ENCODE measurements around the gene KLHL9.

KLHL9 gene

GRCh38 chr9:21305213-21305612 lies 30.0 kb downstream of the KLHL9 start, which contains the start of gene IFNA5:
TSS of gene IFNA5 (minus strand) at chr9:21305313. CDS start at chr9:21305256, 57 bp downstream.
- Histone ChIP-seq H2AK5ac (ENCODE audit: low read depth, low read length) (no peak within 1 kb of the TSS), H3K4me2 (ENCODE audit: insufficient read depth, low read length, poor library complexity, severe bottlenecking) (no peak within 1 kb of the TSS), H3K79me1 (ENCODE audit: low read depth, low read length) (no peaks in the 10 kb centered on the region), H3K23ac (ENCODE audit: low read depth, low read length, poor library complexity) (no peak within 1 kb of the TSS), H2BK12ac (ENCODE audit: low read length) (no peak within 1 kb of the TSS), H3K4me3 (ENCODE audit: low read length in 2 of 2) (peak within 1 kb of the TSS in 1 of 2 donors; percentile 54), H3K9me3 (replicated peaks in 1 of 2; ENCODE audit: control insufficient read depth in 2 of 2, insufficient read depth in 1 of 2, low read depth in 1 of 2, low read length in 2 of 2) (no peaks in the 10 kb centered on the region), H2BK5ac (ENCODE audit: low read length) (no peak within 1 kb of the TSS), H3K27ac (replicated peaks; ENCODE audit: low read length) (no peak within 1 kb of the TSS), H2AFZ (ENCODE audit: low read length) (no peak within 1 kb of the TSS), H2BK120ac (ENCODE audit: low read depth, low read length) (no peak within 1 kb of the TSS), H3K18ac (ENCODE audit: low read length) (no peak within 1 kb of the TSS), H4K91ac (ENCODE audit: low read depth, low read length, poor library complexity) (no peak within 1 kb of the TSS), H4K8ac (ENCODE audit: low read depth, low read length) (no peak within 1 kb of the TSS), H3K4me1 (ENCODE audit: control insufficient read depth in 2 of 2, insufficient read depth in 1 of 2, low read depth in 1 of 2, low read length in 2 of 2) (no peaks in the 10 kb centered on the region), H3K9ac (ENCODE audit: low read depth, low read length, poor library complexity) (no peak within 1 kb of the TSS), H3K27me3 (ENCODE audit: control insufficient read depth in 3 of 3, insufficient read depth in 3 of 3, low read depth in 1 of 3, low read length in 3 of 3) (no peaks in the 10 kb centered on the region), H2BK15ac (ENCODE audit: low read length) (no peak within 1 kb of the TSS), H3K4ac (ENCODE audit: low read length) (no peak within 1 kb of the TSS), H3K36me3 (replicated peaks in 1 of 2; ENCODE audit: control insufficient read depth in 2 of 2, insufficient read depth in 2 of 2, low read length in 2 of 2) (no peaks in the 10 kb centered on the region), H3K14ac (ENCODE audit: low read length) (no peak within 1 kb of the TSS)
- DNase-seq (ENCODE audit: low spot score): no peak
- WGBS, 2 donors (ENCODE audit: extremely low coverage in 2 of 2, insufficient read length in 2 of 2, insufficient replicate concordance in 1 of 2): no CpG with 5 or more reads among the region's 2 CpGs

GRCh38 chr9:21295992-21296391 lies 39.2 kb downstream of the KLHL9 start:
- WGBS, 2 donors (ENCODE audit: extremely low coverage in 2 of 2, insufficient read length in 2 of 2, insufficient replicate concordance in 1 of 2): no CpG with 5 or more reads among the region's 1 CpG
- Histone ChIP-seq H3K27ac (replicated peaks; ENCODE audit: low read length) (no peak overlapping the region), H2BK15ac (ENCODE audit: low read length) (no peak overlapping the region), H3K9me3 (replicated peaks in 1 of 2; ENCODE audit: control insufficient read depth in 2 of 2, insufficient read depth in 1 of 2, low read depth in 1 of 2, low read length in 2 of 2) (no peaks in the 10 kb centered on the region), H3K23ac (ENCODE audit: low read depth, low read length, poor library complexity) (no peak overlapping the region), H2BK5ac (ENCODE audit: low read length) (no peak overlapping the region), H2AK5ac (ENCODE audit: low read depth, low read length) (no peak overlapping the region), H4K8ac (ENCODE audit: low read depth, low read length) (no peak overlapping the region), H2BK120ac (ENCODE audit: low read depth, low read length) (no peak overlapping the region), H3K18ac (ENCODE audit: low read length) (no peak overlapping the region), H3K14ac (ENCODE audit: low read length) (no peak overlapping the region), H3K9ac (ENCODE audit: low read depth, low read length, poor library complexity) (no peak overlapping the region), H2BK12ac (ENCODE audit: low read length) (no peak overlapping the region), H3K79me1 (ENCODE audit: low read depth, low read length) (no peaks in the 10 kb centered on the region), H3K27me3 (ENCODE audit: control insufficient read depth in 3 of 3, insufficient read depth in 3 of 3, low read depth in 1 of 3, low read length in 3 of 3) (no peaks in the 10 kb centered on the region), H4K91ac (ENCODE audit: low read depth, low read length, poor library complexity) (no peak overlapping the region), H2AFZ (ENCODE audit: low read length) (no peak overlapping the region), H3K36me3 (replicated peaks in 1 of 2; ENCODE audit: control insufficient read depth in 2 of 2, insufficient read depth in 2 of 2, low read length in 2 of 2) (no peaks in the 10 kb centered on the region), H3K4me3 (ENCODE audit: low read length in 2 of 2) (no peak overlapping the region), H3K4me2 (ENCODE audit: insufficient read depth, low read length, poor library complexity, severe bottlenecking) (no peak overlapping the region), H3K4me1 (ENCODE audit: control insufficient read depth in 2 of 2, insufficient read depth in 1 of 2, low read depth in 1 of 2, low read length in 2 of 2) (no peaks in the 10 kb centered on the region), H3K4ac (ENCODE audit: low read length) (no peak overlapping the region)
- DNase-seq (ENCODE audit: low spot score): no peak

- Histone ChIP-seq H3K14ac (ENCODE audit: low read length) (no peak overlapping the region), H3K9ac (ENCODE audit: low read depth, low read length, poor library complexity) (no peak overlapping the region), H3K4me3 (ENCODE audit: low read length in 2 of 2) (no peak overlapping the region), H3K4ac (ENCODE audit: low read length) (no peak overlapping the region), H3K23ac (ENCODE audit: low read depth, low read length, poor library complexity) (no peak overlapping the region), H3K36me3 (replicated peaks in 1 of 2; ENCODE audit: control insufficient read depth in 2 of 2, insufficient read depth in 2 of 2, low read length in 2 of 2) (no peaks in the 10 kb centered on the region), H3K4me2 (ENCODE audit: insufficient read depth, low read length, poor library complexity, severe bottlenecking) (no peak overlapping the region), H2BK12ac (ENCODE audit: low read length) (no peak overlapping the region), H3K27me3 (ENCODE audit: control insufficient read depth in 3 of 3, insufficient read depth in 3 of 3, low read depth in 1 of 3, low read length in 3 of 3) (no peaks in the 10 kb centered on the region), H3K27ac (replicated peaks; ENCODE audit: low read length) (no peak overlapping the region), H3K4me1 (ENCODE audit: control insufficient read depth in 2 of 2, insufficient read depth in 1 of 2, low read depth in 1 of 2, low read length in 2 of 2) (no peaks in the 10 kb centered on the region), H2BK15ac (ENCODE audit: low read length) (no peak overlapping the region), H4K91ac (ENCODE audit: low read depth, low read length, poor library complexity) (no peak overlapping the region), H3K18ac (ENCODE audit: low read length) (no peak overlapping the region), H4K8ac (ENCODE audit: low read depth, low read length) (no peak overlapping the region), H3K9me3 (replicated peaks in 1 of 2; ENCODE audit: control insufficient read depth in 2 of 2, insufficient read depth in 1 of 2, low read depth in 1 of 2, low read length in 2 of 2) (no peaks in the 10 kb centered on the region), H2BK120ac (ENCODE audit: low read depth, low read length) (no peak overlapping the region), H2AK5ac (ENCODE audit: low read depth, low read length) (no peak overlapping the region), H3K79me1 (ENCODE audit: low read depth, low read length) (no peaks in the 10 kb centered on the region), H2AFZ (ENCODE audit: low read length) (no peak overlapping the region), H2BK5ac (ENCODE audit: low read length) (no peak overlapping the region)
- WGBS, 2 donors (ENCODE audit: extremely low coverage in 2 of 2, insufficient read length in 2 of 2, insufficient replicate concordance in 1 of 2): 100% methylated on average over 1 of the region's 6 CpGs; no CpG with 5 or more reads in 1 of the 2 donors
- no peak for DNase-seq (ENCODE audit: low spot score)
Observed at GRCh38 chr9:21294904-21295538, 40.2 kb downstream of the KLHL9 start.

- DNase-seq (ENCODE audit: low spot score): no peak
- Histone ChIP-seq H3K9ac (ENCODE audit: low read depth, low read length, poor library complexity) (no peak overlapping the region), H4K91ac (ENCODE audit: low read depth, low read length, poor library complexity) (no peak overlapping the region), H3K4me1 (ENCODE audit: control insufficient read depth in 2 of 2, insufficient read depth in 1 of 2, low read depth in 1 of 2, low read length in 2 of 2) (no peaks in the 10 kb centered on the region), H3K9me3 (replicated peaks in 1 of 2; ENCODE audit: control insufficient read depth in 2 of 2, insufficient read depth in 1 of 2, low read depth in 1 of 2, low read length in 2 of 2) (no peaks in the 10 kb centered on the region), H3K14ac (ENCODE audit: low read length) (no peak overlapping the region), H2BK120ac (ENCODE audit: low read depth, low read length) (no peak overlapping the region), H2AK5ac (ENCODE audit: low read depth, low read length) (no peak overlapping the region), H2BK12ac (ENCODE audit: low read length) (no peak overlapping the region), H3K27me3 (ENCODE audit: control insufficient read depth in 3 of 3, insufficient read depth in 3 of 3, low read depth in 1 of 3, low read length in 3 of 3) (no peaks in the 10 kb centered on the region), H2BK15ac (ENCODE audit: low read length) (no peak overlapping the region), H3K36me3 (replicated peaks in 1 of 2; ENCODE audit: control insufficient read depth in 2 of 2, insufficient read depth in 2 of 2, low read length in 2 of 2) (no peaks in the 10 kb centered on the region), H3K79me1 (ENCODE audit: low read depth, low read length) (no peaks in the 10 kb centered on the region), H4K8ac (ENCODE audit: low read depth, low read length) (no peak overlapping the region), H2AFZ (ENCODE audit: low read length) (no peak overlapping the region), H3K4ac (ENCODE audit: low read length) (no peak overlapping the region), H3K27ac (replicated peaks; ENCODE audit: low read length) (no peak overlapping the region), H3K23ac (ENCODE audit: low read depth, low read length, poor library complexity) (no peak overlapping the region), H3K4me3 (ENCODE audit: low read length in 2 of 2) (no peak overlapping the region), H3K18ac (ENCODE audit: low read length) (no peak overlapping the region), H3K4me2 (ENCODE audit: insufficient read depth, low read length, poor library complexity, severe bottlenecking) (no peak overlapping the region), H2BK5ac (ENCODE audit: low read length) (no peak overlapping the region)
- no CpG with 5 or more reads among the region's 1 CpG for WGBS, 2 donors (ENCODE audit: extremely low coverage in 2 of 2, insufficient read length in 2 of 2, insufficient replicate concordance in 1 of 2)
Observed at GRCh38 chr9:21294364-21294774, 40.8 kb downstream of the KLHL9 start.

All from neuronal stem cell (in vitro differentiated cells).